ENCODE results near the gene FRMD7.
A peak's percentile ranks its signal among the peaks of the same experiment; 100 is the strongest.
"Not testable (repeated sequence)": the region's sequence is repeated elsewhere in the genome, so short reads cannot be mapped to it uniquely, and the experiment has no call there.

Gene FRMD7

DNA sequence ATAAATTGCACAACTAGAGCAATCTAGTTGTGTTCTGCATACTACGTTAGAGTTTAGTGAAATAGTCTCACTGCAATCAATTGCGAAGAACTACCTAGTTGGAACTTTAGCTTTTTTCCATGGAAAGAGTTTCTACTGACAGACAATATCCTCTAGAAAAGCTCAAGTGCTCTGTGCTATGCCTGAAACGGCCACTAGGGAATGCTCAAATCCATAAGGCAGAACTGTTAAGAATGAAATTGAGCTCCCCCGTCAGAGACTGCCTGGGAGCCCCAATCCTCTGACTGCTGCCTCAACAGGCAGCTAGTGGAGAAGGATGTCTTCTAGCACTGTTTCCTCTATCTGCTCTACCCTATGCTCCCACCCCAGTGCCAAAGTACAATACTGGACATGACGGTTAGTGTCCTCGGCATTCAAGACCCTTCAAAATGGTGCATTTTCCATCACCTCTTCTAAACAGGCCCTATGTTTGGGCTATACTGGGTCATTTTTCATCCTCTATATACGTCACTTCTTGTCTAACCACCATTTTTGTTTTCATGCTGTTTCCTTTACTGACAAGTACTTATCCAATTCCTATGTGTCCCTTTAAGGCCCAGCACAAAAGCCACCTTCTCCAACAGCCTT lies 35.3 kb downstream of the FRMD7 start:
- no peak for DNase-seq

- DNase-seq, result no peak
These were observed 37.2 kb downstream of the FRMD7 start for GRCh38 chrX:132090403-132091159.

GRCh38 chrX:132088864-132089263 lies 39.0 kb downstream of the FRMD7 start:
- DNase-seq, result no peak

DNA sequence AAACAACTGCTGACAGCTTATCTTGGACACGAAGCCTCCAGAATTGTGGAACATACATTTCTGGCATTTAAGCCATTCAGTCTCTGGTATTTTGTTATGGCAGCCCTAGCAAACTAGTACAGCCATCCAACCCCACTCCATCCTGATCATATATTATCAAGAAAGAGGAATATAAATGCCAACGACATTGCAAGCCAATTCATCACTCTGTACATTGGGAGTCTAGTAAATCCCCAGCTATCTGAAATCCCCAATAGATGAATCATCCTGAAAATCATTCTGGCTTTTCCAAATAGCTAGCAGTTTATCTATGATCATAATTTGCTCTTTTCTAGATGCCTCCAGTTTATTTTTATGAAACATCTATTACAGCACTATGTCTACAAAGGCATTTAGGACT lies 41.1 kb downstream of the FRMD7 start:
- DNase-seq, result no peak

DNA sequence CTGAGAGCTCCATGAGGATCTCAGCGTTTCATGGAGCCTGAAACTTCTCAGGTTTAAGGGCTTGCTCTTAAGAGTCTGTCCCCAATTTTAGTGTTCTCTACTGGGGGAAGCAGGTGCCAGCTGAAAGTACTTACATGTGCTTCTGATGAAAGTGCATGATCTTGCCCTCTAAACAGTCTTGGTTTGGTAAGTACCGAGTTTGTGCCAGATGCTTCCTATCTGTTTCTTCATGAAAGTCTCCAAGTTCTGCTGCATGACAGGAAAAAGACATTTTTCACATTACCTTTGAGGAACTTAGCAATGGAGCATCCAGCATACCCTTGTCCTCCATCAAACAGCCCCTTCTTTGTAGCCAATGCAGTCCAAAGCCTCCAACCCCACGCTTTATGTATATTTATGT lies 42.0 kb downstream of the FRMD7 start:
- no peak for DNase-seq

DNA sequence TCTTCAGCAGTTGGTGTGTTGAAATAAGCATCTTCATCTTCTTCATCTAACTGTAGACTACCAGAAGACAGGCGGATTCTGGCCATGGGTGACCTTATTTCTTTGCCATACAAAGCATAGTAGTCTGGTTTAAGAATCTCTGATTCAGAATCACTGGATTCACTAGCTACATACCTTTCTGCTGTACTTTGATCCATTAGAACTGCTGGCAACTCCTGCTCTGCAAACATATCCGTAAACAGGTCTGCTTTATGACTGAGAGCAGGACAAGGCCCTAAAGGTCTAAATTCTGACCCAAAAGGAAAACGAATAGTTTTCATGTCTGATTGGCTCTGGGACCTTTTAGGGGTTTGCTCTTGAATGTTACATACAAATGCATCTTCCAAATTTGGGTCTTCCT lies 49.9 kb downstream of the FRMD7 start:
- no peak for DNase-seq

DNA sequence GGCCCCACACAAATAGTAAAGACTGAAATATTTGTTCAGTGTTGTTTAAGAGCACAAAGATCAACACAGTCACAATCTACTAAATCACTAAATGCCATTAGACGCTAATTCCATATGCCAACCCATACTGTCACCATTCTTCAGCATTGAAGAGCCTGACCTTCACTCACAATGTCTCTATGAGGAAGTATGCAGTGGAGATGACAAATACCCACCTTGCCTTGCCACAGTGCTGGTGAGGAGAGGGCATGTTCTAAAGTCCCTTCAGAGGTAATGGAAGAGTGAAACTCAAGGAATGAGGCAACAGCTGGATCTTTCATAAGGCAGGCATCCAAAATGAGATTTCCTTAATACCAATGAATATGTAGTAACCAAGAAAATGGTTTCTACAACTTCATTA lies 50.4 kb downstream of the FRMD7 start:
- no peak for DNase-seq

DNA sequence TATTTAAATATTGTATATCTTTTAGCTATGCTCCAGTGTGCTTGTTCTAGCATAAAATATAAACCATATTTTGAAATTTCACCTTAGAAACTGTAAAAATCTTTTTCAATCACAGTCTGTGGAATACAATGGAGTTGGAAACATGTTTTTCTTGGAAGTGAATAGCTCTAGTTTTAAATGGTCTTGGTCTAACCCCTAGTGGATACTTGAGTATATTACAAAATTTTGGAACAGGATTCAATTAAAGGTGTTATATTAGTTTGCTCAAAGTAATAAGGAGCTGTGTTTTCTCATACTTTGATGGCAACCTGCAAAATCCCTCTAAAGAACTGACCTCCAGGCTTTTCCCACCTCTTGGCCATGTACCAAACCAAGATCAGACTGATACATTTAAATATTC lies 56.6 kb downstream of the FRMD7 start:
- DNase-seq, result no peak

DNA sequence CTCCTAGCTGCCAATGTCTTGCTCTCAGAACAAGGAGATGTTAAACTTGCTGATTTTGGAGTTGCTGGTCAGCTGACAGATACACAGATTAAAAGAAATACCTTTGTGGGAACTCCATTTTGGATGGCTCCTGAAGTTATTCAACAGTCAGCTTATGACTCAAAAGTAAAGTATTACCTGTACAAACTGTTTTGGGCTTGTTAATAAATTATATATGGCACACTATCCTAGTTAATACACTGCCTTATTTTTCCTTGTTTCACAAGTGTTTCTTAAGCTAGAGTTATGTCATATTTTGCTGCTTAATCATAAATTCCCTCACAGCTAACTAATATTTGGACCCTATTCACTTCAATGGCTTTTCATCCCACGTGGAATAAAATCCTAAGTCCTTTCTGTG lies 59.4 kb downstream of the FRMD7 start:
- DNase-seq, result no peak

GRCh38 chrX:132063862-132064261 lies 64.0 kb downstream of the FRMD7 start:
- no peak for DNase-seq

DNA sequence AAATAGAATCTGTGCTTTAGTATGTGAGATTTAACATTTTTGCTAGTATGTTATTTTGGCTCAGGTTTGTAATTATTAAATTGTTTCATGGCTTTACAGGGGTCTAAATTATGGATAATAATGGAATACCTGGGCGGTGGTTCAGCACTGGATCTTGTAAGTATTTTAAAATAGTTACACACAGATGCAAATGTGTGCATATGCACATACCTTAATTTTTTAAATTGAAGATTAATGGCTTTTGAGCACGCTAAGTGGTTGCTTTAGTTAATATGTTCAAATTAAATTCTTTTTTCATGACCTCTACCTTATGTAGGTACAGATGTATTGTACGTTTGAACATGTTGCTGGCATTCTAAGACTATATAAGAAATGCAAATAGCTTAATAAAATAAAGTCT lies 64.5 kb downstream of the FRMD7 start:
- no peak for DNase-seq

DNA sequence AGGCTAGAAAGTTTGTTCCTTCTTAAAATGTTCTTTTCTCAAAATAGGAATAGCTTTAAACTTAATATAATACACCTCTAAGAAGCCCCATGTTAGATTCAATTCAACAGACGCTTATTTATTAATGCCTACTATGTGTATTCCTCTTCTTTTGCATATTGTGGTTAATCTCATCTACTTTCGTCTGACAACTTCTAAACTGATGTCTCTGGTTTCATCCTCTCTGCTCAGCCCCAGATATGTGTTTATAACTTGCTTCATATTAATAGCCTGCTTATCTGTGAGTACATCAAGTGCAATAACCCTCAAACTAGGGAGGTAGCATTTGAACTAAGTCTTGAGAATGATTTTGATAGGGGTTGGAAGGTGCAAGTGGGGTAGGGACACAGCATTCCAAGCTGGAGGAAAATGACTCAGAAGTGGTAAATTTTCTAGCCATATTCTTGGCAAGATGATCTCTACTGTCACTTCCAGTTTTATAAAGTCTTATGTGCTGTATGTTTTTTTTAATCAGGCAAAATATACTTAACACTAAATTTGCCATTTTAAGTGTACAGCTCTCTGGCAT lies 67.8 kb downstream of the FRMD7 start:
- no peak for DNase-seq

- no peak for DNase-seq
These were observed 68.8 kb downstream of the FRMD7 start for GRCh38 chrX:132058975-132059374.

DNA sequence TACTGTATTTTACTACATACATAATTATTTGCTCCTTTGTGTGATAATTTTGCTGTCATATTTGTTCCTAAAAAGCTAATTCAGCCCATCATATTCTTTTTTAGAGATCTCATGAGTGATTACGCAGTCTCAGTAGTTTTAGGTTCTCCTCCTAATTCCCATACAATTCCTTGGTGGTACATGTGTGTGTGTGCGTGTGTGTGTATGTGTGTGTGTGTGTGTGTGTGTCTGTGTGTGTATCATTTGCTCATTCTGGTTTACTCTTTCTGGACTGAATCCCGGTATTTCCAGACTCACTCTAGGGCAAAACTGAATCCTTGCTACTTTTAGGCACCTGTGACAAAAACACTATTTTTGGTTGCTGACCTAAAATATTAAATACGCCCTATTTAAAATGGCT lies 69.8 kb downstream of the FRMD7 start:
- DNase-seq, result no peak

GRCh38 chrX:132051778-132052177 lies 76.0 kb downstream of the FRMD7 start:
- not testable (repeated sequence) for DNase-seq

DNA sequence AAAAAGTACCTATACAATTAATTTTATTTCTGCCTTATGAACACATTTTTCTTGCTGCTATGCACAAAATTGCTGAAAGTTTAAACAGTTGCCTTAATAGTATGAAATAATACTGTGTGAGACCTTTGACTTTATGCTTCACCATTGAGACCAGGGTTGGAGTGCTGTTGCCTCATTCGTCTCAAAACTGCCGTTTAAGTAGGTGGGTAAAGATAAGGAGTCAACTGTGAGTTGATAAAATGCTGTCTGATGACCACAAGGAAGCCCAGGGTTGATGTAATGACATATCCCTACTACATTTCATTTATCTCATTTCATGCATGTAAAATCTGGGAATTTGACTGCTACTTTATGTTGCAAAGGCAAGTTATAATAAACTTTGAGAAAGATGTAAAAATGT lies 81.3 kb downstream of the FRMD7 start:
- DNase-seq, result no peak

GRCh38 chrX:132045456-132045855 lies 82.4 kb downstream of the FRMD7 start:
- DNase-seq, result no peak

DNA sequence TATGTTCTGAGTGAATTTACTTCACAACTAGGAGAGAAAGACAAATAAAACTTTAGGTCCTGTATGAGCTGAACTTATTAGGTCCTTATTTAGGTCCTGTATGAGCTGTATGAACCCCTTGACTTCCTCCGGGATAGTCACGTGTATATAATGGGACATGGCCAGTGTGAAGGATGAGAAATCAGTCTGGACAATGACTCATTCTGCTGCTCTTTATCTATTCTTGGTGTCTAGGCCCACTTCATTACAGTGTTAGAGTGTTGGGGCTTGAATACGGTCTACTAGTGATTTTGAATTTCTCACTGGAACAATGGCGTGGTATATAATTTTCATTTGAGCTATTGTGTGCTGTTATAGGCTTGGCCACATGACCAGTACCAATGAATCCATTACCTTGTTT lies 82.9 kb downstream of the FRMD7 start:
- no peak for DNase-seq

GRCh38 chrX:132043977-132044376 lies 83.8 kb downstream of the FRMD7 start:
- DNase-seq, result no peak

- DNase-seq, result peak; percentile 12
These were observed 86.8 kb downstream of the FRMD7 start for GRCh38 chrX:132041015-132041414.

DNA sequence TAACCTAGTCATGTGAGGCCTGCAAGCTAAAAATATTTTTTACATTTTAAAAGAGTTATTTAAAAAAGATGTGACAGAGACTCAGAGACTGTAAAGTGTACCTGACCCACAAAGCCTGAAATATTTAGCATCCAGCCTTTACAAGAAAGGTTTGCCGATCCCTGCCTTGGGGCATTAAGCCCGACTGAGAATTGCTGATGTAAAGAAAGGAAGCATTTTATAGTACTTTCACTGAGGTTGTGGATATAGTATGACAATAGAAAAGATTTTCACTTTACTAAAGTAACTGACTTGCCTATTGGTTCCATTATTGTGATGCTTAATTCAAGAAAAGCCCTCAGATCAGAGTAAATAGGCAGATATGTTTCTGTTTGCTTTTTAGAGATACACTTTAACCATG lies 87.8 kb downstream of the FRMD7 start:
- no peak for DNase-seq

- no peak for DNase-seq
These were observed 90.3 kb downstream of the FRMD7 start for GRCh38 chrX:132037479-132037993.

GRCh38 chrX:132034648-132035047 lies 93.2 kb downstream of the FRMD7 start:
- DNase-seq, result no peak

GRCh38 chrX:132033166-132033565 lies 94.7 kb downstream of the FRMD7 start:
- no peak for DNase-seq

All from kidney glomerular epithelial cell (primary cell).